ENCODE results near the gene SESTD1. TPM values are rescaled to one million over a fixed set of nuclear protein-coding genes. Genes with fewer than 3 reads are reported as not detected.

SESTD1 gene
- total and polyA plus RNA-seq, 2 of the 4 experiments (the other 2 are of a cell fraction) = 8.4 to 12.7 TPM

GRCh38 chr2:179240481-179241451, 23.9 kb downstream of the SESTD1 start (continued):
- no peak for TF ChIP-seq RAD21 (IDR thresholded peaks at IDR 0.05; ENCODE audit: low read length)

GRCh38 chr2:179239838-179240237, 24.8 kb downstream of the SESTD1 start:
- Histone ChIP-seq H3K18ac (ENCODE audit: low read depth, low read length) (no peak overlapping the region), H3K4me1 (ENCODE audit: control insufficient read depth, insufficient read depth, low read length) (peaks cover 3% of the 10 kb centered on the region), H3K23ac (ENCODE audit: low read depth, low read length) (no peak overlapping the region), H2AK5ac (ENCODE audit: low read depth, low read length) (no peak overlapping the region), H3K27me3 (ENCODE audit: control insufficient read depth, insufficient read depth, low read length) (no peaks in the 10 kb centered on the region), H2AFZ (replicated peaks; ENCODE audit: low read length, poor library complexity) (no peak overlapping the region), H3K36me3 (ENCODE audit: control insufficient read depth, insufficient read depth, low read length) (no peaks in the 10 kb centered on the region), H4K8ac (ENCODE audit: low read depth in 2 of 2, low read length in 2 of 2) (no peak overlapping the region), H2BK15ac (ENCODE audit: low read depth, low read length) (no peak overlapping the region), H2BK120ac (ENCODE audit: low read depth, low read length) (no peak overlapping the region), H3K4me2 (ENCODE audit: low read depth, low read length) (no peak overlapping the region), H3K9me1 (ENCODE audit: insufficient read depth, low read length) (no peaks in the 10 kb centered on the region), H3K9me3 (ENCODE audit: control insufficient read depth, insufficient read depth, low read length) (no peaks in the 10 kb centered on the region), H4K91ac (ENCODE audit: insufficient read depth, low read depth, low read length) (no peak overlapping the region), H2AK9ac (replicated peaks; ENCODE audit: low read depth, low read length, poor library complexity) (no peak overlapping the region), H3K79me1 (ENCODE audit: low read depth in 1 of 2, low read length in 2 of 2) (peaks cover 15 to 36% of the 10 kb centered on the region in 2 experiments; a peak in 3 of 4 replicates), H3K14ac (replicated peaks; ENCODE audit: low read depth, low read length) (no peak overlapping the region), H3K4ac (ENCODE audit: low read depth, low read length) (no peak overlapping the region), H3K9ac (ENCODE audit: low read depth, low read length) (no peak overlapping the region), H4K20me1 (ENCODE audit: insufficient read depth, low read length) (peaks cover 4% of the 10 kb centered on the region; the same call in 1 of the 2 replicates), H3K27ac (ENCODE audit: insufficient read depth, low read length) (no peak overlapping the region), H2BK5ac (ENCODE audit: low read depth, low read length, poor library complexity, severe bottlenecking) (no peak overlapping the region), H2BK20ac (ENCODE audit: low read depth, low read length) (no peak overlapping the region), H4K5ac (ENCODE audit: low read depth, low read length) (no peak overlapping the region), H3K4me3 (ENCODE audit: insufficient read depth, low read depth, low read length) (no peak overlapping the region), H3K56ac (ENCODE audit: extremely low read depth, insufficient read depth, low read length) (no peak overlapping the region)
- dilution Hi-C loops (cut with HindIII; ENCODE audit: low sequenced_read_pairs, unreplicated experiment) = no loop called here
- POLR2A ChIA-PET (ENCODE audit: unreplicated experiment) = no interaction called here
- in situ Hi-C loops (cut with MboI; ENCODE audit: low sequenced_read_pairs) = no loop called here
- TF ChIP-seq RFX5 (IDR thresholded peaks at IDR 0.05; ENCODE audit: low read depth, low read length) (no peak), MAFK (IDR thresholded peaks at IDR 0.05; ENCODE audit: low read depth, low read length) (no peak), SMC3 (IDR thresholded peaks at IDR 0.05; ENCODE audit: low read depth, low read length) (no peak), MXI1 (IDR thresholded peaks at IDR 0.05; ENCODE audit: borderline replicate concordance, low read depth, low read length) (no peak), CEBPB (IDR thresholded peaks at IDR 0.05; ENCODE audit: low read depth, low read length) (no peak), CHD1 (IDR thresholded peaks at IDR 0.05; ENCODE audit: low read depth, low read length) (no peak), RCOR1 (IDR thresholded peaks at IDR 0.05; ENCODE audit: insufficient replicate concordance, low read length) (no peak), BHLHE40 (IDR thresholded peaks at IDR 0.05; ENCODE audit: low read depth, low read length) (no peak)
- BruUV-seq (replicated peaks) = no TSS peak
- intact Hi-C loops (cut with micrococcal nuclease) = no loop called here
- ATAC-seq (ENCODE audit: low read depth) (no peak), DNase-seq (no peak)
- CTCF ChIA-PET = interaction anchor here (0.6 to 1.0 kb wide), 2 partner anchors 14 to 1493 kb away, joined by 3 read pairs; no protein-coding TSS in a partner anchor
- no CpG with 5 or more reads among the region's 2 CpGs for WGBS, 2 experiments (ENCODE audit: extremely low coverage in 2 of 2, insufficient read length in 1 of 2)
